Measurements from ENCODE around the gene ADO. TPM values are rescaled to one million over a fixed set of nuclear protein-coding genes. Genes with fewer than 3 reads are reported as not detected.

The ADO gene
- total and polyA plus RNA-seq, 2 donors (not counting 3 experiments of a cell fraction or from before 2014, with no cell fraction given), result 6.5 to 14.5 TPM

- Histone ChIP-seq H3K9me1 (replicated peaks; ENCODE audit: control insufficient read depth, extremely low read depth, insufficient read depth, low read length) (no peaks in the 10 kb centered on the region), H3K9me3 (replicated peaks; ENCODE audit: control insufficient read depth, insufficient read depth, low read length) (no peaks in the 10 kb centered on the region), H3K9ac (replicated peaks; ENCODE audit: extremely low read depth, insufficient read depth, low read length) (no peak overlapping the region), H3K27me3 (ENCODE audit: control insufficient read depth in 2 of 2, insufficient read depth in 2 of 2, low read length in 2 of 2) (peaks cover 0 to 7% of the 10 kb centered on the region in 2 experiments), H3K27ac (ENCODE audit: insufficient read depth, low read depth, low read length) (no peak overlapping the region), H3K4me2 (ENCODE audit: insufficient read depth, low read length) (no peak overlapping the region), H3K4me1 (ENCODE audit: control insufficient read depth, extremely low read depth, insufficient read depth, low read length) (no peaks in the 10 kb centered on the region), H2AFZ (ENCODE audit: low read depth, low read length) (no peak overlapping the region), H4K20me1 (replicated peaks; ENCODE audit: control insufficient read depth, extremely low read depth, insufficient read depth, low read length) (no peaks in the 10 kb centered on the region), H3K36me3 (ENCODE audit: control insufficient read depth in 2 of 2, extremely low read depth in 1 of 2, insufficient read depth in 2 of 2, low read length in 2 of 2) (no peaks in the 10 kb centered on the region), H3K4me3 (replicated peaks in 1 of 3; ENCODE audit: insufficient read depth in 1 of 3, low read depth in 1 of 3, low read length in 3 of 3) (no peak overlapping the region), H3K79me2 (ENCODE audit: control insufficient read depth, insufficient read depth, low read length) (no peaks in the 10 kb centered on the region)
- intact Hi-C loops (cut with micrococcal nuclease), result no loop called here
- ChIA-PET CTCF (interaction anchor here (1.5 kb wide), 1 partner anchor 18 kb away, joined by 3 read pairs; no protein-coding TSS in a partner anchor), POLR2A (no interaction called here)
- DNase-seq (ENCODE audit: low read depth, low spot score) (no peak), FAIRE-seq (no peak)
- BruUV-seq (replicated peaks), result no TSS peak
- TF ChIP-seq EZH2 (IDR thresholded peaks at IDR 0.05; ENCODE audit: borderline replicate concordance, low read depth, low read length, severe bottlenecking) (no peak), MYC (IDR thresholded peaks at IDR 0.05; ENCODE audit: low read depth, low read length) (no peak), MAX (IDR thresholded peaks at IDR 0.05; ENCODE audit: insufficient read depth, insufficient read length) (no peak), POLR2A (IDR thresholded peaks at IDR 0.05; ENCODE audit: low read depth, low read length) (no peak)
- dilution Hi-C loops (cut with MboI; ENCODE audit: extremely low pct_ligation_motif_present, low sequenced_read_pairs), result no loop called here
Observed at GRCh38 chr10:62788861-62789467, 15.6 kb upstream of the ADO start.

DNA sequence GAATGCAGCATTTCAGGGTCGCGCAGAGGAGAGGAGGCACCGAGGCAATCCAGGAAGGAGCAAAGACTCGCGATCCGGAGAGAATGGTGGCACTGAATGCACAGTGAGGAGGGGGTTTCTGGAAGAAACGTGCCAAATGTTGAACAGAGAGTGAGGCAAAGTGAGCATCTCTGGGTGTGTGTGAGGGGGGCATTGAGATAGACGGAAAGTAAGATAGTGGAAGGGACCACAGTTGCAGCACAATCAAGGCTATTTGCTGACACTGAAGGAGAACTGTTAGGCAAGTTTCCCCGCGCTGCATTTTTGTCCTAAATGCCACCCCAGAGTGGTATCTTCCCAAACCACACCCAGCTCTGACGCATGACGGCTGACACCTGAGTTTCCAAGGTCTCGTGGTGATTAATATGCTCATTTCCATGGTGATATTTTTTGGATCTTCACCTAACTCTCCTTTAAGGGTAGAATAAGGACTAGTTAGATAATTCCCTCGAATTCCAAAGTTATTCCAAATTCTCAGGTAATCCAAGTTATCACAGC is 14.4 kb upstream of the ADO start:
- POLR2A ChIA-PET, result no interaction called here
- no peak for TF ChIP-seq MAX (IDR thresholded peaks at IDR 0.05; ENCODE audit: insufficient read depth, insufficient read length)
- TF ChIP-seq POLR2A (IDR thresholded peaks at IDR 0.05; ENCODE audit: low read depth, low read length), result no peak
- TF ChIP-seq FOS (IDR thresholded peaks at IDR 0.05; ENCODE audit: borderline replicate concordance, insufficient read depth, low read length), result no peak
- no peak for TF ChIP-seq GATA2 (IDR thresholded peaks at IDR 0.05; ENCODE audit: insufficient read depth, insufficient read length, low read depth, low read length)
- TF ChIP-seq POLR2AphosphoS5 (IDR thresholded peaks at IDR 0.05; ENCODE audit: insufficient read depth, low read depth, low read length), result no peak
- TF ChIP-seq EZH2 (IDR thresholded peaks at IDR 0.05; ENCODE audit: borderline replicate concordance, low read depth, low read length, severe bottlenecking), result no peak
- no peak for TF ChIP-seq JUN (IDR thresholded peaks at IDR 0.05; ENCODE audit: borderline replicate concordance, insufficient read depth, insufficient read length, low read depth)
- no peak for TF ChIP-seq MYC (IDR thresholded peaks at IDR 0.05; ENCODE audit: low read depth, low read length)
- TF ChIP-seq, protein P1, sequence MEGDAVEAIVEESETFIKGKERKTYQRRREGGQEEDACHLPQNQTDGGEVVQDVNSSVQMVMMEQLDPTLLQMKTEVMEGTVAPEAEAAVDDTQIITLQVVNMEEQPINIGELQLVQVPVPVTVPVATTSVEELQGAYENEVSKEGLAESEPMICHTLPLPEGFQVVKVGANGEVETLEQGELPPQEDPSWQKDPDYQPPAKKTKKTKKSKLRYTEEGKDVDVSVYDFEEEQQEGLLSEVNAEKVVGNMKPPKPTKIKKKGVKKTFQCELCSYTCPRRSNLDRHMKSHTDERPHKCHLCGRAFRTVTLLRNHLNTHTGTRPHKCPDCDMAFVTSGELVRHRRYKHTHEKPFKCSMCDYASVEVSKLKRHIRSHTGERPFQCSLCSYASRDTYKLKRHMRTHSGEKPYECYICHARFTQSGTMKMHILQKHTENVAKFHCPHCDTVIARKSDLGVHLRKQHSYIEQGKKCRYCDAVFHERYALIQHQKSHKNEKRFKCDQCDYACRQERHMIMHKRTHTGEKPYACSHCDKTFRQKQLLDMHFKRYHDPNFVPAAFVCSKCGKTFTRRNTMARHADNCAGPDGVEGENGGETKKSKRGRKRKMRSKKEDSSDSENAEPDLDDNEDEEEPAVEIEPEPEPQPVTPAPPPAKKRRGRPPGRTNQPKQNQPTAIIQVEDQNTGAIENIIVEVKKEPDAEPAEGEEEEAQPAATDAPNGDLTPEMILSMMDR (IDR thresholded peaks at IDR 0.05; ENCODE audit: extremely low read depth in 1 of 2, insufficient read depth in 1 of 2, low read depth in 1 of 2, low read length in 2 of 2), result no peak

More for the DNA sequence above, 14.4 kb upstream of the ADO start:
- no peak overlapping the region for H3K27ac ChIP-seq (ENCODE audit: insufficient read depth, low read depth, low read length)
- H3K4me1 ChIP-seq (ENCODE audit: control insufficient read depth, extremely low read depth, insufficient read depth, low read length), result no peaks in the 10 kb centered on the region
- BruUV-seq (replicated peaks), result no TSS peak
- H3K27me3 ChIP-seq (ENCODE audit: control insufficient read depth in 2 of 2, insufficient read depth in 2 of 2, low read length in 2 of 2), result peaks cover 2 to 7% of the 10 kb centered on the region in 2 experiments
- DNase-seq (ENCODE audit: low read depth, low spot score) (no peak), FAIRE-seq (no peak)
- intact Hi-C loops (cut with micrococcal nuclease), result no loop called here
- no peaks in the 10 kb centered on the region for H4K20me1 ChIP-seq (replicated peaks; ENCODE audit: control insufficient read depth, extremely low read depth, insufficient read depth, low read length)
- no peaks in the 10 kb centered on the region for H3K79me2 ChIP-seq (ENCODE audit: control insufficient read depth, insufficient read depth, low read length)
- H3K4me2 ChIP-seq (ENCODE audit: insufficient read depth, low read length), result no peak overlapping the region
- H3K36me3 ChIP-seq (ENCODE audit: control insufficient read depth in 2 of 2, extremely low read depth in 1 of 2, insufficient read depth in 2 of 2, low read length in 2 of 2), result no peaks in the 10 kb centered on the region
- no peak overlapping the region for H2AFZ ChIP-seq (ENCODE audit: low read depth, low read length)
- H3K9me3 ChIP-seq (replicated peaks; ENCODE audit: control insufficient read depth, insufficient read depth, low read length), result no peaks in the 10 kb centered on the region
- H3K9ac ChIP-seq (replicated peaks; ENCODE audit: extremely low read depth, insufficient read depth, low read length), result no peak overlapping the region
- CTCF ChIA-PET, result interaction anchor here (1.5 kb wide), 1 partner anchor 19 kb away, joined by 3 read pairs; no protein-coding TSS in a partner anchor
- no peaks in the 10 kb centered on the region for H3K9me1 ChIP-seq (replicated peaks; ENCODE audit: control insufficient read depth, extremely low read depth, insufficient read depth, low read length)
- dilution Hi-C loops (cut with MboI; ENCODE audit: extremely low pct_ligation_motif_present, low sequenced_read_pairs), result no loop called here
- H3K4me3 ChIP-seq (replicated peaks in 1 of 3; ENCODE audit: insufficient read depth in 1 of 3, low read depth in 1 of 3, low read length in 3 of 3), result no peak overlapping the region
